ENCODE measurements around the gene PPP2R5D. TPM values are rescaled to one million over a fixed set of nuclear protein-coding genes. Genes with fewer than 3 reads are reported as not detected.

PPP2R5D gene
- total and polyA plus RNA-seq, 2 donors from 2014 or later, result 21.8 to 22.6 TPM

- FAIRE-seq, result no peak
- H3K27me3 ChIP-seq (ENCODE audit: control insufficient read depth, insufficient read depth, low read length), result no peaks in the 10 kb centered on the region
Measured at GRCh38 chr6:43059168-43060033, 75.0 kb downstream of the PPP2R5D start, which contains the start of the genes KLC4 and MRPL2. TSS of gene KLC4 (plus strand) at chr6:43059631. CDS start at chr6:43061336, 1,705 bp downstream. TSS of gene MRPL2 (minus strand) at chr6:43059434. CDS start at chr6:43059381, 53 bp downstream.

GRCh38 chr6:43060034-43060754, 75.8 kb downstream of the PPP2R5D start:
- DNase-seq (peak in 3 of 5 donors; percentile 25 to 52 (median 37)), FAIRE-seq (no peak)
- no peak for TF ChIP-seq CTCF (IDR thresholded peaks at IDR 0.05; ENCODE audit: borderline replicate concordance, extremely low read depth, insufficient read depth)
- no peaks in the 10 kb centered on the region for H3K27me3 ChIP-seq (ENCODE audit: control insufficient read depth, insufficient read depth, low read length)
- H3K9ac ChIP-seq (ENCODE audit: low read length in 3 of 3), result peak overlapping the region; percentile 77 to 99 (median 92)
- H3K4me1 ChIP-seq (ENCODE audit: control insufficient read depth in 2 of 3, insufficient read depth in 2 of 3, low read depth in 1 of 3, low read length in 3 of 3), result peaks cover 0 to 30% (median 3%) of the 10 kb centered on the region in 3 donors
- intact Hi-C loops (cut with DNase I), result no loop called here
- peaks cover 0 to 32% (median 16%) of the 10 kb centered on the region in 3 donors for H3K36me3 ChIP-seq (ENCODE audit: control insufficient read depth in 2 of 3, insufficient read depth in 3 of 3, low read length in 3 of 3)
- peak overlapping the region; percentile 93 for H3K27ac ChIP-seq (ENCODE audit: low read depth in 2 of 2, low read length in 2 of 2)
- peak overlapping the region; percentile 96 to 99 (median 99) for H3K4me3 ChIP-seq (ENCODE audit: low read length in 3 of 3)
- no peaks in the 10 kb centered on the region for H3K9me3 ChIP-seq (ENCODE audit: control insufficient read depth in 2 of 3, insufficient read depth in 1 of 3, low read length in 3 of 3)

More at GRCh38 chr6:43059168-43060033, 75.0 kb downstream of the PPP2R5D start, which contains the start of the genes KLC4 and MRPL2:
- TF ChIP-seq CTCF (IDR thresholded peaks at IDR 0.05; ENCODE audit: borderline replicate concordance, extremely low read depth, insufficient read depth), result no peak
- H3K36me3 ChIP-seq (ENCODE audit: control insufficient read depth in 2 of 3, insufficient read depth in 3 of 3, low read length in 3 of 3), result peaks cover 0 to 27% (median 16%) of the 10 kb centered on the region in 3 donors
- intact Hi-C loops (cut with DNase I), result no loop called here
- no peaks in the 10 kb centered on the region for H3K9me3 ChIP-seq (ENCODE audit: control insufficient read depth in 2 of 3, insufficient read depth in 1 of 3, low read length in 3 of 3)
- peak within 1 kb of the TSS; percentile 96 to 99 (median 99) for H3K4me3 ChIP-seq (ENCODE audit: low read length in 3 of 3)
- peak; percentile 99 to 100 (median 99) for DNase-seq
- H3K4me1 ChIP-seq (ENCODE audit: control insufficient read depth in 2 of 3, insufficient read depth in 2 of 3, low read depth in 1 of 3, low read length in 3 of 3), result peaks cover 0 to 30% (median 3%) of the 10 kb centered on the region in 3 donors
- H3K9ac ChIP-seq (ENCODE audit: low read length in 3 of 3), result peak within 1 kb of the TSS; percentile 92 to 99 (median 99)
- H3K27ac ChIP-seq (ENCODE audit: low read depth in 2 of 2, low read length in 2 of 2), result peak within 1 kb of the TSS; percentile 93

GRCh38 chr6:43060755-43061633, 76.6 kb downstream of the PPP2R5D start:
- Histone ChIP-seq H3K9ac (ENCODE audit: low read length in 3 of 3) (peak overlapping the region in 2 of 3 donors; percentile 2 to 74), H3K36me3 (ENCODE audit: control insufficient read depth in 2 of 3, insufficient read depth in 3 of 3, low read length in 3 of 3) (peaks cover 0 to 32% (median 15%) of the 10 kb centered on the region in 3 donors), H3K4me3 (ENCODE audit: low read length in 3 of 3) (peak overlapping the region in 2 of 3 donors; percentile 96 to 99), H3K27me3 (ENCODE audit: control insufficient read depth, insufficient read depth, low read length) (no peaks in the 10 kb centered on the region), H3K9me3 (ENCODE audit: control insufficient read depth in 2 of 3, insufficient read depth in 1 of 3, low read length in 3 of 3) (no peaks in the 10 kb centered on the region), H3K27ac (ENCODE audit: low read depth in 2 of 2, low read length in 2 of 2) (no peak overlapping the region), H3K4me1 (ENCODE audit: control insufficient read depth in 2 of 3, insufficient read depth in 2 of 3, low read depth in 1 of 3, low read length in 3 of 3) (peaks cover 0 to 30% (median 3%) of the 10 kb centered on the region in 3 donors)
- TF ChIP-seq CTCF (IDR thresholded peaks at IDR 0.05; ENCODE audit: borderline replicate concordance, extremely low read depth, insufficient read depth), result no peak
- FAIRE-seq (no peak), DNase-seq (no peak)
- intact Hi-C loops (cut with DNase I), result no loop called here
